ENCODE measurements around the gene ZDHHC3.

ZDHHC3 gene

GRCh38 chr3:45012577-45012976 is 36.6 kb upstream of the ZDHHC3 start:
- peaks cover 19% of the 10 kb centered on the region for H4K20me1 ChIP-seq (ENCODE audit: insufficient read depth, low read length)
- H3K36me3 ChIP-seq (replicated peaks; ENCODE audit: low read depth, low read length), result peaks cover 39% of the 10 kb centered on the region
- peak overlapping the region; percentile 38; the same call in 1 of the 2 replicates for H3K4me2 ChIP-seq (ENCODE audit: low read length)
- H2AFZ ChIP-seq (ENCODE audit: low read depth, low read length), result no peak overlapping the region
- no peak overlapping the region for H3K4me3 ChIP-seq (ENCODE audit: low read length)
- H3K27ac ChIP-seq (ENCODE audit: low read length), result no peak overlapping the region; the same call in 1 of the 2 replicates
- no peaks in the 10 kb centered on the region for H3K79me2 ChIP-seq (ENCODE audit: low read length)
- H3K27me3 ChIP-seq (ENCODE audit: low read depth, low read length), result no peaks in the 10 kb centered on the region
- H3K9me3 ChIP-seq (ENCODE audit: insufficient read depth, low read length), result no peaks in the 10 kb centered on the region
- TF ChIP-seq EZH2phosphoT487 (IDR thresholded peaks at IDR 0.05; ENCODE audit: low read depth) (no peak), CTCF (IDR thresholded peaks at IDR 0.05; ENCODE audit: low read depth, low read length) (no peak)
- H3K4me1 ChIP-seq (ENCODE audit: low read length), result peaks cover 26% of the 10 kb centered on the region
- no peak overlapping the region for H3K9ac ChIP-seq (ENCODE audit: low read length)

- Histone ChIP-seq H3K36me3 (replicated peaks; ENCODE audit: low read depth, low read length) (peaks cover 45% of the 10 kb centered on the region), H3K27me3 (ENCODE audit: low read depth, low read length) (no peaks in the 10 kb centered on the region), H3K4me2 (ENCODE audit: low read length) (peak overlapping the region; percentile 38), H4K20me1 (ENCODE audit: insufficient read depth, low read length) (peaks cover 19% of the 10 kb centered on the region), H3K4me1 (ENCODE audit: low read length) (peaks cover 26% of the 10 kb centered on the region), H3K4me3 (ENCODE audit: low read length) (no peak overlapping the region), H3K9ac (ENCODE audit: low read length) (no peak overlapping the region), H3K9me3 (ENCODE audit: insufficient read depth, low read length) (no peaks in the 10 kb centered on the region), H2AFZ (ENCODE audit: low read depth, low read length) (no peak overlapping the region), H3K79me2 (ENCODE audit: low read length) (no peaks in the 10 kb centered on the region), H3K27ac (ENCODE audit: low read length) (peak overlapping the region; percentile 31)
- TF ChIP-seq CTCF (IDR thresholded peaks at IDR 0.05; ENCODE audit: low read depth, low read length), result no peak
- no peak for TF ChIP-seq EZH2phosphoT487 (IDR thresholded peaks at IDR 0.05; ENCODE audit: low read depth)
Observed at GRCh38 chr3:45011756-45012508, 36.0 kb upstream of the ZDHHC3 start.

- no peaks in the 10 kb centered on the region for H3K27me3 ChIP-seq (ENCODE audit: low read depth, low read length)
- no peak overlapping the region for H3K27ac ChIP-seq (ENCODE audit: low read length)
- peaks cover 42% of the 10 kb centered on the region for H3K36me3 ChIP-seq (replicated peaks; ENCODE audit: low read depth, low read length)
- H3K4me1 ChIP-seq (ENCODE audit: low read length), result peaks cover 26% of the 10 kb centered on the region
- no peak overlapping the region for H2AFZ ChIP-seq (ENCODE audit: low read depth, low read length)
- TF ChIP-seq CTCF (IDR thresholded peaks at IDR 0.05; ENCODE audit: low read depth, low read length), result no peak
- no peak for TF ChIP-seq EZH2phosphoT487 (IDR thresholded peaks at IDR 0.05; ENCODE audit: low read depth)
- H3K9me3 ChIP-seq (ENCODE audit: insufficient read depth, low read length), result no peaks in the 10 kb centered on the region
- no peak overlapping the region for H3K9ac ChIP-seq (ENCODE audit: low read length)
- H4K20me1 ChIP-seq (ENCODE audit: insufficient read depth, low read length), result peaks cover 19% of the 10 kb centered on the region
- no peaks in the 10 kb centered on the region for H3K79me2 ChIP-seq (ENCODE audit: low read length)
- H3K4me3 ChIP-seq (ENCODE audit: low read length), result no peak overlapping the region
- H3K4me2 ChIP-seq (ENCODE audit: low read length), result no peak overlapping the region
Observed at GRCh38 chr3:45010811-45011333, 34.9 kb upstream of the ZDHHC3 start.

GRCh38 chr3:45009868-45010267 is 33.9 kb upstream of the ZDHHC3 start:
- H4K20me1 ChIP-seq (ENCODE audit: insufficient read depth, low read length), result peaks cover 19% of the 10 kb centered on the region
- no peak overlapping the region for H3K9ac ChIP-seq (ENCODE audit: low read length)
- H2AFZ ChIP-seq (ENCODE audit: low read depth, low read length), result no peak overlapping the region
- H3K4me1 ChIP-seq (ENCODE audit: low read length), result peaks cover 26% of the 10 kb centered on the region
- no peak overlapping the region for H3K4me2 ChIP-seq (ENCODE audit: low read length)
- no peak overlapping the region for H3K27ac ChIP-seq (ENCODE audit: low read length)
- H3K27me3 ChIP-seq (ENCODE audit: low read depth, low read length), result no peaks in the 10 kb centered on the region
- TF ChIP-seq EZH2phosphoT487 (IDR thresholded peaks at IDR 0.05; ENCODE audit: low read depth), result no peak
- no peak for TF ChIP-seq CTCF (IDR thresholded peaks at IDR 0.05; ENCODE audit: low read depth, low read length)
- no peaks in the 10 kb centered on the region for H3K79me2 ChIP-seq (ENCODE audit: low read length)
- no peaks in the 10 kb centered on the region for H3K9me3 ChIP-seq (ENCODE audit: insufficient read depth, low read length)
- H3K36me3 ChIP-seq (replicated peaks; ENCODE audit: low read depth, low read length), result peaks cover 52% of the 10 kb centered on the region
- no peak overlapping the region for H3K4me3 ChIP-seq (ENCODE audit: low read length)

Data from OCI-LY3 (cell line).